ENCODE data around the gene GNA12. TPM values are rescaled to one million over a fixed set of nuclear protein-coding genes. Genes with fewer than 3 reads are reported as not detected.

The GNA12 gene
- total and polyA plus RNA-seq, 10 of the 15 experiments (the other 5 are each of a cell fraction or from before 2014, with no cell fraction given), result 1.9 to 51.8 (median 12.6) TPM

GRCh38 chr7:2785071-2785500 is 59.0 kb downstream of the GNA12 start (continued):
- TF ChIP-seq DPF2 (IDR thresholded peaks at IDR 0.05) (peak; percentile 30; the same call in 1 of the 2 replicates), EP300 (IDR thresholded peaks at IDR 0.05; ENCODE audit: borderline replicate concordance in 1 of 2, control insufficient read depth in 1 of 2, low read depth in 2 of 2, low read length in 2 of 2) (peak; percentile 49 to 74; a peak in 3 of 4 replicates), WRNIP1 (IDR thresholded peaks at IDR 0.05; ENCODE audit: borderline replicate concordance, low read depth, low read length) (no peak), IKZF1 (conservative IDR thresholded peaks at IDR 0.05) (peak; percentile 72), RB1 (IDR thresholded peaks at IDR 0.05; ENCODE audit: borderline replicate concordance) (no peak), ATF3 (IDR thresholded peaks at IDR 0.05; ENCODE audit: borderline replicate concordance, extremely low read depth, low read depth, low read length) (no peak), FOS (IDR thresholded peaks at IDR 0.05; ENCODE audit: borderline replicate concordance, extremely low read depth, insufficient read length) (no peak), SMC3 (IDR thresholded peaks at IDR 0.05; ENCODE audit: borderline replicate concordance, low read length) (no peak)

GRCh38 chr7:2782565-2782964 is 61.5 kb downstream of the GNA12 start:
- Histone ChIP-seq H3K4me1 (ENCODE audit: control insufficient read depth, insufficient read depth, low read length) (no peaks in the 10 kb centered on the region), H3K36me3 (ENCODE audit: control insufficient read depth in 2 of 2, insufficient read depth in 2 of 2, low read length in 1 of 2) (no peaks in the 10 kb centered on the region; a peak in 3 of 4 replicates), H3K4me2 (ENCODE audit: control insufficient read depth, insufficient read depth) (no peak overlapping the region), H3K9me3 (replicated peaks; ENCODE audit: control insufficient read depth, insufficient read depth, low read length) (no peaks in the 10 kb centered on the region), H4K20me1 (ENCODE audit: control insufficient read depth, insufficient read depth) (no peaks in the 10 kb centered on the region), H3K27ac (ENCODE audit: control insufficient read depth, insufficient read depth) (no peak overlapping the region), H3K79me2 (ENCODE audit: control insufficient read depth, insufficient read depth, low read length) (no peaks in the 10 kb centered on the region), H2AFZ (ENCODE audit: control insufficient read depth, low read depth, low read length) (no peak overlapping the region), H3K9ac (ENCODE audit: control insufficient read depth, insufficient read depth, low read length) (no peak overlapping the region), H3K27me3 (replicated peaks in 1 of 2; ENCODE audit: control insufficient read depth in 2 of 2, insufficient read depth in 2 of 2, low read length in 1 of 2) (no peaks in the 10 kb centered on the region), H3K4me3 (no peak overlapping the region)
- SMC1A ChIA-PET (ENCODE audit: uncharacterized antibody, unreplicated experiment), result interaction anchor here (1.3 to 3.8 kb wide), 7 partner anchors 10 to 72 kb away, joined by 3 to 28 read pairs (median 11); no protein-coding TSS in a partner anchor
- CTCF ChIA-PET, result interaction anchor here (1.0 to 1.6 kb wide), 5 partner anchors 21 to 72 kb away, joined by 3 to 7 read pairs (median 5); no protein-coding TSS in a partner anchor
- in situ Hi-C loops (cut with MboI) (no loop called here), intact Hi-C loops (cut with micrococcal nuclease; ENCODE audit: unreplicated experiment) (no loop called here)
- RAD21 ChIA-PET (ENCODE audit: unreplicated experiment), result interaction anchor here (0.6 to 1.6 kb wide), 3 partner anchors 10 to 140 kb away, joined by 3 to 8 read pairs (median 5); no protein-coding TSS in a partner anchor
- no peak for DNase-seq (ENCODE audit: low read depth, low spot score)
- ATAC-seq, result no peak
- 40% methylated on average over 4 of the region's 4 CpGs for WGBS (ENCODE audit: insufficient coverage, insufficient replicate concordance, low lambda C conversion rate, missing lambda C conversion rate)
- FAIRE-seq, result no peak
- no TSS peak for BruUV-seq (replicated peaks)
- POLR2A ChIA-PET, result interaction anchor here (1.1 to 1.4 kb wide), 3 partner anchors 10 to 72 kb away, joined by 3 to 5 read pairs (median 4); no protein-coding TSS in a partner anchor
- TF ChIP-seq RELB (IDR thresholded peaks at IDR 0.05; ENCODE audit: low read depth) (no peak), KDM1A (IDR thresholded peaks at IDR 0.05; ENCODE audit: borderline replicate concordance) (no peak), GABPA (IDR thresholded peaks at IDR 0.05; ENCODE audit: low read depth) (no peak), RFX5 (IDR thresholded peaks at IDR 0.05; ENCODE audit: low read depth, low read length) (no peak), FOXM1 (IDR thresholded peaks at IDR 0.05; ENCODE audit: low read depth, low read length) (no peak), NRF1 (conservative IDR thresholded peaks at IDR 0.05; ENCODE audit: low read depth, low read length) (no peak), ESRRA (IDR thresholded peaks at IDR 0.05; ENCODE audit: low read length) (no peak), EGR1 (IDR thresholded peaks at IDR 0.05; ENCODE audit: borderline replicate concordance in 1 of 2, low read depth in 2 of 2, low read length in 2 of 2) (no peak), MTA2 (IDR thresholded peaks at IDR 0.05; ENCODE audit: low read depth) (no peak)
